Skin epidermis (tissue), 12 donors: Measurements from ENCODE around the gene RNU6-9.

ENCODE experiments used
- H3K27ac ChIP-seq, 21 experiments: fragments of 200-600 bp; sonication (generic) in 11 of 21; one replicate each; pipeline ENCODE4 v1.5.0; 2020; ENCODE audit warnings: mild to moderate bottlenecking in 3 of 21, inconsistent platforms in 2 of 21, moderate library complexity in 2 of 21
- H3K4me3 ChIP-seq, 7 experiments: fragments of 200-600 bp; sonication (generic) in 2 of 7; one replicate each; pipeline ENCODE4 v1.5.0; 2020; ENCODE audit warnings: inconsistent platforms in 2 of 7, mild to moderate bottlenecking in 2 of 7, moderate library complexity in 1 of 7

The RNU6-9 gene

GRCh38 chr19:926589-927350, 33.5 kb downstream of the RNU6-9 start:
- peak overlapping the region; percentile 57 to 97 (median 80) for H3K4me3 ChIP-seq
- H3K27ac ChIP-seq: peak overlapping the region; percentile 48 to 99 (median 91)

- peak overlapping the region in 20 of 21 experiments; percentile 58 to 99 (median 90) for H3K27ac ChIP-seq
- peak overlapping the region; percentile 57 to 97 (median 80) for H3K4me3 ChIP-seq
Measured at GRCh38 chr19:927351-927779, 34.1 kb downstream of the RNU6-9 start.

- Histone ChIP-seq H3K27ac (peak overlapping the region in 18 of 21 experiments; percentile 42 to 99 (median 91)), H3K4me3 (peak overlapping the region in 5 of 7 experiments; percentile 57 to 93 (median 75))
Measured at GRCh38 chr19:927780-928401, 34.6 kb downstream of the RNU6-9 start.

- Histone ChIP-seq H3K27ac (peak overlapping the region in 2 of 21 experiments; percentile 42 to 88), H3K4me3 (no peak overlapping the region)
Measured at GRCh38 chr19:928471-929202, 35.4 kb downstream of the RNU6-9 start.

- H3K27ac ChIP-seq: no peak overlapping the region
- H3K4me3 ChIP-seq: no peak overlapping the region
Measured at GRCh38 chr19:929203-929890, 36.1 kb downstream of the RNU6-9 start.

- Histone ChIP-seq H3K4me3 (no peak overlapping the region), H3K27ac (no peak overlapping the region)
Measured at GRCh38 chr19:929891-930258, 36.6 kb downstream of the RNU6-9 start.

- Histone ChIP-seq H3K4me3 (no peak overlapping the region), H3K27ac (peak overlapping the region in 17 of 21 experiments; percentile 1 to 87 (median 65))
Measured at GRCh38 chr19:931860-932647, 38.8 kb downstream of the RNU6-9 start.

GRCh38 chr19:932648-933552, 39.6 kb downstream of the RNU6-9 start:
- peak overlapping the region in 2 of 7 experiments; percentile 5 to 10 for H3K4me3 ChIP-seq
- peak overlapping the region in 20 of 21 experiments; percentile 1 to 87 (median 62) for H3K27ac ChIP-seq

- Histone ChIP-seq H3K27ac (peak overlapping the region in 18 of 21 experiments; percentile 1 to 87 (median 64)), H3K4me3 (peak overlapping the region in 2 of 7 experiments; percentile 5 to 10)
Measured at GRCh38 chr19:933553-933882, 40.2 kb downstream of the RNU6-9 start.

- H3K4me3 ChIP-seq: no peak overlapping the region
- peak overlapping the region in 14 of 21 experiments; percentile 15 to 87 (median 47) for H3K27ac ChIP-seq
Measured at GRCh38 chr19:934197-934840, 41.0 kb downstream of the RNU6-9 start.

GRCh38 chr19:934865-935479, 41.7 kb downstream of the RNU6-9 start:
- no peak overlapping the region for H3K4me3 ChIP-seq
- H3K27ac ChIP-seq: peak overlapping the region in 15 of 21 experiments; percentile 15 to 84 (median 35)

- no peak overlapping the region for H3K27ac ChIP-seq
Measured at GRCh38 chr19:936175-936546, 42.9 kb downstream of the RNU6-9 start.

GRCh38 chr19:937259-937694, 44.0 kb downstream of the RNU6-9 start:
- H3K27ac ChIP-seq: peak overlapping the region in 1 of 21 experiments; percentile 6
- H3K4me3 ChIP-seq: no peak overlapping the region

More at GRCh38 chr19:936175-936546, 42.9 kb downstream of the RNU6-9 start:
- no peak overlapping the region for H3K4me3 ChIP-seq

GRCh38 chr19:938233-938923, 45.1 kb downstream of the RNU6-9 start:
- Histone ChIP-seq H3K4me3 (no peak overlapping the region), H3K27ac (no peak overlapping the region)

- H3K4me3 ChIP-seq: no peak overlapping the region
- H3K27ac ChIP-seq: no peak overlapping the region
Measured at GRCh38 chr19:939439-939838, 46.2 kb downstream of the RNU6-9 start.

GRCh38 chr19:939922-940321, 46.6 kb downstream of the RNU6-9 start:
- peak overlapping the region in 11 of 21 experiments; percentile 1 to 81 (median 70) for H3K27ac ChIP-seq
- H3K4me3 ChIP-seq: no peak overlapping the region
